Activated naive CD4-positive, alpha-beta T cell treated with anti-CD3 and anti-CD28 coated beads, Interleukin-2, amount 50 U/mL, for 24 hours (primary cell): Measurements from ENCODE around the gene PREPL.
"Not testable (repeated sequence)": the region's sequence is repeated elsewhere in the genome, so short reads cannot be mapped to it uniquely, and the experiment has no call there.

Experiments used
- H3K27ac Mint-ChIP-seq: one replicate; pipeline ENCODE4 v1.8.0; 2021; ENCODE audit warnings: mild to moderate bottlenecking, mixed read lengths
- H3K27me3 Mint-ChIP-seq: one replicate; pipeline ENCODE4 v1.8.0; 2021; ENCODE audit warnings: mixed read lengths
- H3K36me3 Mint-ChIP-seq: one replicate; pipeline ENCODE4 v1.8.0; 2021; ENCODE audit warnings: mixed read lengths
- H3K4me1 Mint-ChIP-seq: one replicate; pipeline ENCODE4 v1.8.0; 2021; ENCODE audit warnings: mixed read lengths
- H3K4me3 Mint-ChIP-seq: one replicate; pipeline ENCODE4 v1.8.0; 2021; ENCODE audit warnings: mild to moderate bottlenecking, mixed read lengths
- H3K9me3 Mint-ChIP-seq: one replicate; pipeline ENCODE4 v1.8.0; 2021; ENCODE audit warnings: mixed read lengths

PREPL gene

DNA sequence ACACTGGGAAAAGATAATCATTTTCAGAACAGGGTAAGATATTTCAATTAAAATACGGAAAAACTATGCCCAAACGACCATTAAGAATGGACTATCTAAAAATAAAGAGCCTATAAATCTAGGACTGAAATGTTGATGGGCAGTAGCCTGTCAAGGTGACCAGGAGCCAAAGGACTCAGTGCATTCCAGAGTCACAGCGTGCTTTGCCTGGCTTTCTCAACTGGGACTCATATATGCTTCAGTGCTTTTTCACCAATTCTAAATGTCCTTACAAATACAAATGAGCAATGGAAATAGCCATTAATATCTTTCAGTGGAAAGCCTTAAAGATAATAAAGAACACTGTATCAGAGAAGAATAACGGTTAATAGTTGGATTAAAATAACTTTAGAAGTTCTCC lies 35.4 kb downstream of the PREPL start:
- no peaks in the 10 kb centered on the region for H3K27me3 Mint-ChIP-seq
- H3K4me3 Mint-ChIP-seq = no peak overlapping the region
- peaks cover 28% of the 10 kb centered on the region for H3K36me3 Mint-ChIP-seq
- no peaks in the 10 kb centered on the region for H3K9me3 Mint-ChIP-seq
- H3K27ac Mint-ChIP-seq = no peak overlapping the region
- H3K4me1 Mint-ChIP-seq = peaks cover 3% of the 10 kb centered on the region

DNA sequence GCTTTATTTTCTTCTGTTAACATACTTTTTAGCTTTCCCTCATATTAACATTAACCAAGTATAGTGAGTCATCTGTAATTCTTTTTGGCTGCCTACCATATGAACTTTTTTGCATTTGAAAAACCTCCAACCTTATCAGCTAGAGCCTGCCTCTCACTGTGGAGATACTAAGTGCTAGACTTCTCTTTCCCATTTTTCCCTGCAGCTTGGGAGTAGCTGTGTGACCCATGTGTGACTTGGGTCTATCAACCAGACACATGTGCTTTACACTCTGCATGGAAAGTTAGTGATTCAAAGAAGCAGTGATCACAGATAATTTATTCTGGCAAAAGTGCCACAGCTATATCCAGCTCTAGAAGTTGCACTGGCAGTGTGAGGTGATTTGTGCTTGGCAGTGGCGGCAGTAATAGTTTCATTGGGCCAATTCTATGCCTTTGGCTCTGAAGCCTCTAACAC lies 36.3 kb downstream of the PREPL start:
- Mint-ChIP-seq H3K36me3 (peaks cover 26% of the 10 kb centered on the region), H3K4me3 (no peak overlapping the region), H3K27ac (no peak overlapping the region), H3K27me3 (no peaks in the 10 kb centered on the region), H3K9me3 (no peaks in the 10 kb centered on the region), H3K4me1 (no peaks in the 10 kb centered on the region)

- Mint-ChIP-seq H3K4me3 (no peak overlapping the region), H3K27me3 (no peaks in the 10 kb centered on the region), H3K27ac (no peak overlapping the region), H3K9me3 (peaks cover 2% of the 10 kb centered on the region), H3K36me3 (peaks cover 25% of the 10 kb centered on the region), H3K4me1 (no peaks in the 10 kb centered on the region)
These were observed 39.9 kb downstream of the PREPL start for GRCh38 chr2:44321360-44321759.

- peaks cover 4% of the 10 kb centered on the region for H3K9me3 Mint-ChIP-seq
- no peak overlapping the region for H3K4me3 Mint-ChIP-seq
- peaks cover 30% of the 10 kb centered on the region for H3K36me3 Mint-ChIP-seq
- no peaks in the 10 kb centered on the region for H3K4me1 Mint-ChIP-seq
- H3K27ac Mint-ChIP-seq = no peak overlapping the region
- no peaks in the 10 kb centered on the region for H3K27me3 Mint-ChIP-seq
These were observed 40.5 kb downstream of the PREPL start for GRCh38 chr2:44320832-44321231.

- peaks cover 17% of the 10 kb centered on the region for H3K9me3 Mint-ChIP-seq
These were observed 45.3 kb downstream of the PREPL start for GRCh38 chr2:44315945-44316344.

GRCh38 chr2:44314362-44314761 lies 46.9 kb downstream of the PREPL start:
- Mint-ChIP-seq H3K9me3 (peaks cover 18% of the 10 kb centered on the region), H3K27ac (no peak overlapping the region), H3K36me3 (peaks cover 54% of the 10 kb centered on the region), H3K4me3 (no peak overlapping the region), H3K4me1 (no peaks in the 10 kb centered on the region), H3K27me3 (no peaks in the 10 kb centered on the region)

More at GRCh38 chr2:44315945-44316344, 45.3 kb downstream of the PREPL start:
- no peaks in the 10 kb centered on the region for H3K27me3 Mint-ChIP-seq
- peaks cover 52% of the 10 kb centered on the region for H3K36me3 Mint-ChIP-seq
- no peaks in the 10 kb centered on the region for H3K4me1 Mint-ChIP-seq
- no peak overlapping the region for H3K27ac Mint-ChIP-seq
- H3K4me3 Mint-ChIP-seq = no peak overlapping the region

DNA sequence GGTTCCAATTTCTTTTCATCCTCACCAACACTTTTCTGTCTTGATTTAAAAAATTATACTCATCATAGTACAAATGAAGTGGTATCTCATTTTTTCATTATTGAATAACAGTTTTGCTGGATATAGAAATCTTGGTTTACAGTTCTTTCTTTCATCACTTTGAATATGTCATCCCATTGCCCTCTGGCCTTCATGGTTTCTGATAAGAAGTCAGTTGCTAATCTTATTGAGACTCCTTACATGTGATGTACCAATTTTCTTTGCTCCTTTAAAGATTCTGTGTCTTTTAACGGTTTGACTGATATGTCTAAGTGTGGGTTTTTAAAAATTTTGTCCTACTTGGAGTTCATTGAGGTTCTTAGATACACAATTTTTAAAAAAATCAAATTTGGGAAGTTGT lies 51.0 kb downstream of the PREPL start:
- H3K36me3 Mint-ChIP-seq = peaks cover 36% of the 10 kb centered on the region
- peaks cover 18% of the 10 kb centered on the region for H3K9me3 Mint-ChIP-seq
- H3K27me3 Mint-ChIP-seq = no peaks in the 10 kb centered on the region
- H3K4me3 Mint-ChIP-seq = no peak overlapping the region
- no peaks in the 10 kb centered on the region for H3K4me1 Mint-ChIP-seq
- no peak overlapping the region for H3K27ac Mint-ChIP-seq

DNA sequence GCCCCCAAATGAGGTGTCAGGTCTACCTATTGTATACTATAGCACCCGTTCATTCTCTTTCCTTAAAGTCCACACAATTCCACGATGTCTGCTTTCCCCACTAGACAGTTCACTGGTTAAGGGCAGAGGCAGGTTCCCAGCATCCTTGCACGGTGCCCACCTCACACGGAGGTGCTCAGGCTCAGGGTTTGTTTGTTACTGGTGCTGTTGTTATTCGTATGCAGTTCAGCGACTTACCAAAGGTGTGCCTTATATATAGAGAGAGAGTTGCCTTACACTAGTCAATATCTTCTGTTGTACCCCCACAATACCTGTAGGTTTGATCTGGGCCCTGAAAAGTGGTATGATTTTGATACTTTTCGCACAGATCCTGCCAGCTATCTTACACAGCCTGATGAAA lies 55.4 kb downstream of the PREPL start:
- Mint-ChIP-seq H3K9me3 (peaks cover 5% of the 10 kb centered on the region), H3K27me3 (no peaks in the 10 kb centered on the region), H3K36me3 (peaks cover 4% of the 10 kb centered on the region), H3K27ac (no peak overlapping the region), H3K4me3 (no peak overlapping the region), H3K4me1 (no peaks in the 10 kb centered on the region)

DNA sequence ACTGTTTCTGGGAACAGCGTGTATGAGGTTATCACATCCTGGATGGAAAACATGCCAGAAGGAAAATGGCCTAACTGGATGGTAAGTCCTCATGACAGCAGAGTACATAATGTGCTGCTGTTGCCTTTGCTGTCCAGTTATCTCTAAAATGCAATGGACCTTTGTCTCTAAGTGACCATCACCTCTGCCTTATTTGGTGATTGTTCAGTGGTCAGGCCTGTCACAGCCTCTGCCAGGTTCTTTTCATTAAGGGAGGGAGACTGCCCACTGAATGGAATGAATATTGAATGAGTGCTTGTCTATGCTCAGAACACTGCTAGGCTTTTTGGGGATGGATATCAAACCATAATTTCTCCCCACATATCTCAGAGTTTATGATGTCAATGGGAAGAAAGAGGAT lies 57.0 kb downstream of the PREPL start:
- H3K36me3 Mint-ChIP-seq = peaks cover 4% of the 10 kb centered on the region
- peaks cover 3% of the 10 kb centered on the region for H3K9me3 Mint-ChIP-seq
- H3K4me3 Mint-ChIP-seq = no peak overlapping the region
- H3K27ac Mint-ChIP-seq = no peak overlapping the region
- no peaks in the 10 kb centered on the region for H3K4me1 Mint-ChIP-seq
- H3K27me3 Mint-ChIP-seq = peaks cover 1% of the 10 kb centered on the region

DNA sequence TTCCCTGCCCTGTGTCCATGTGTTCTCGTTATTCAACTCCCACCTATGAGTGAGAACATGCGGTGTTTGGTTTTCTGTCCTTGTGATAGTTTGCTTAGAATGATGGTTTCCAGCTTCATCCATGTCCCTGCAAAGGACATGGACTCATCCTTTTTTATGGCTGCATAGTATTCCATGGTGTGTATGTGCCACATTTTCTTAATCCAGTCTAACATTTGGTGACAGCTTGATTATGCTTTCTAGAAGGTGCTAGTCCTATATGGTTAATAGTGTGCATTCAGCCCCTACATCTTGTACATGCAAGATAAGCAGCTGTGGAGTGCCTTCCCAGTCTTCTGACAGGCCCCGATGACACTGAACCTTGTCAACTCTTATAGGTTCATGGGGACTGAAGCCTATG lies 57.5 kb downstream of the PREPL start:
- not testable (repeated sequence) for H3K27ac Mint-ChIP-seq, H3K4me3 Mint-ChIP-seq, H3K4me1 Mint-ChIP-seq, H3K27me3 Mint-ChIP-seq, H3K36me3 Mint-ChIP-seq, H3K9me3 Mint-ChIP-seq

- Mint-ChIP-seq H3K4me1 (peaks cover 12% of the 10 kb centered on the region), H3K36me3 (peaks cover 4% of the 10 kb centered on the region), H3K27me3 (peaks cover 2% of the 10 kb centered on the region), H3K9me3 (no peaks in the 10 kb centered on the region), H3K4me3 (no peak overlapping the region), H3K27ac (no peak overlapping the region)
These were observed 60.2 kb downstream of the PREPL start for GRCh38 chr2:44301111-44301510.

DNA sequence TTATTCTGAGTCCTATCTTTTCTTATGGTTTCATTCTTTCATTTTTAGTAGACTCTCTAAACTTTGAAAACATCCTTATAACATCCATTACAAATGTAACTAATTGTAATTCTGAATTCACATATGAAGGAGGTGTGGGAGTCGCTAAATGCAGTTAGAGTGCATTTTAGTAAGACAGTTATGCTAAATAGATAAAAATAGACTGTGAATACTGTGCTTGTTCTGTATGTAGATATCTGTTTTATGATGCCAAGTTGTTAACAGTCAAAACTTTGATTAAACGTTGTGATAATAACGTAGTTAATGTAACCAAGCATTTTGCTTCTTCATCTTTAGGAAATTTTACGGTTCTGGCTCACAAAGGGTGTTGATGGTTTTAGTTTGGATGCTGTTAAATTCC lies 61.7 kb downstream of the PREPL start:
- H3K36me3 Mint-ChIP-seq = peaks cover 4% of the 10 kb centered on the region
- H3K9me3 Mint-ChIP-seq = no peaks in the 10 kb centered on the region
- H3K4me3 Mint-ChIP-seq = no peak overlapping the region
- H3K27ac Mint-ChIP-seq = no peak overlapping the region
- H3K4me1 Mint-ChIP-seq = peaks cover 21% of the 10 kb centered on the region
- peaks cover 2% of the 10 kb centered on the region for H3K27me3 Mint-ChIP-seq

DNA sequence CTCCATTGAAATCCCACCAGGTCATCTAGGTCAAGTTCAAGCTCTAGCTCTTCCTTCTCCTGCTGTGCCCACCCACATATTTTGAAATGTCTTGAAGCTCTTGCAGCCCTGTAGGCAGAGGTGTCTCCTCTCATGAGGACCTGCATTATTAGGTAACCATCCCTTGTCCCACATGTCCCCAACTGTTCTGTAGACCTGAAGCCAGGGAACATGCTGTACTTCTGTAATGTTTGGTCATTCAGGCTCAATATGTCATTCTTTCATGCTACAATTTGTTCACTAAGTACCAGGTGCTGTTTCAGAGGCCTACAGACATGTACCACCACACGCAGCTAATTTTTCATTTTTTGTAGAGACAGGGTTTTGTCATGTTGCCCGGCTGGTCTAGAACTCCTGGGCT lies 63.9 kb downstream of the PREPL start:
- no peak overlapping the region for H3K27ac Mint-ChIP-seq
- peaks cover 2% of the 10 kb centered on the region for H3K36me3 Mint-ChIP-seq
- H3K27me3 Mint-ChIP-seq = peaks cover 2% of the 10 kb centered on the region
- H3K4me3 Mint-ChIP-seq = no peak overlapping the region
- no peaks in the 10 kb centered on the region for H3K9me3 Mint-ChIP-seq
- H3K4me1 Mint-ChIP-seq = peaks cover 21% of the 10 kb centered on the region

DNA sequence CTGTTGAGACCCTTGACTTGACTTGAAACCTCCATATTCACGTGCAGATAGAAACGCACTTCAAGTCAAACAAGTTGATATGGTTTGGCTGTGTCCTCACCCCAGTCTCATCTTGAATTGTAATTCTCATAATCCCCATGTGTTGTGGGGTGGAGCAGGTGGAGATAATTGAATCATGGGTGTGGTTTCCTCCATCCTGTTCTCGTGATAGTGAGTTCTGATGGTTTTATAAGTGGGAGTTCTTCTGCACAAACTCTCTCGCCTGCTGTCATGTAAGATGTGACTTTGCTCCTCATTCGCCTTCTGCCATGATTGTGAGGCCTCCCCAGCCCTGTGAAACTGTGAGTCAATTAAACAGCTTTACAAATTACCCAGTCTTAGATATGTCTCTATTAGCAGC lies 64.6 kb downstream of the PREPL start:
- no peak overlapping the region for H3K27ac Mint-ChIP-seq
- peaks cover 4% of the 10 kb centered on the region for H3K27me3 Mint-ChIP-seq
- H3K36me3 Mint-ChIP-seq = peaks cover 2% of the 10 kb centered on the region
- no peaks in the 10 kb centered on the region for H3K9me3 Mint-ChIP-seq
- H3K4me3 Mint-ChIP-seq = no peak overlapping the region
- H3K4me1 Mint-ChIP-seq = peaks cover 21% of the 10 kb centered on the region

DNA sequence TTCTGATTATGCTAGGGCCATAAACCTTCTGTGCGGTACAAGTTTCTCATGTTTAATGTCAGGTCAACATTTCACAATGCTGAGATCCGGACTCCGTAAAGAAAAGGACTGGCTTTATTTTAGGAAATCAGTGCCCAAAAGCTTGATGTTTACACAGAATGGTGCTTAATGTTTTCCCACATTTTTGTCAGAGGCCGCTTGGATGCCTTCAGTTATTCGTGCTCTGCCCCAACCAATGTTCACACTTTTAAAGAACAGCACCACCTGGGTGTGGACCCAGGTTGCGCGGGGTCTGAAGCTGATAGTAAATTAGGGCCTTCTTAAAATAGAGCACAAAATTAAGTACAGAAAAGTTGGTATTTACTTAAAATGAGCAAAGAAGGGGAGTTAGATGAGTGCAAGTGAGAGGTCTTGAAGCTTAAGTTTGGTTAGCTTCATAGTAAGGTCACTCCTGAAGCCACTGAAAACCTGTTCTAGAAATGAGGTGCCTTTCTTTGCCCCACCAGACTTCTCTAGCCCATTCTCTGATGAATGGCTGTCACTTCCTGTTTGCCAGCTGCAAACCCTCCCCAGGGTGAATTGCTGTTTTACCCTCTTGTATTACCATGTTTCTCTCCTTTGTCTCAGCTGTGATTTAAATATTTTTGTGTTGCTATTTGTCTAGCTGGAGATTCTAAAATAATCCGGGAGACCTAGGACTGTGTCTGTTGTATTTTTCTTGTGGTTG lies 65.5 kb downstream of the PREPL start:
- no peak overlapping the region for H3K27ac Mint-ChIP-seq
- H3K36me3 Mint-ChIP-seq = peaks cover 2% of the 10 kb centered on the region
- H3K4me1 Mint-ChIP-seq = peaks cover 21% of the 10 kb centered on the region
- H3K4me3 Mint-ChIP-seq = no peak overlapping the region
- no peaks in the 10 kb centered on the region for H3K9me3 Mint-ChIP-seq
- H3K27me3 Mint-ChIP-seq = peaks cover 4% of the 10 kb centered on the region

- Mint-ChIP-seq H3K4me3 (no peak overlapping the region), H3K9me3 (no peaks in the 10 kb centered on the region), H3K4me1 (peaks cover 21% of the 10 kb centered on the region), H3K27ac (no peak overlapping the region), H3K27me3 (peaks cover 4% of the 10 kb centered on the region), H3K36me3 (no peaks in the 10 kb centered on the region)
These were observed 66.2 kb downstream of the PREPL start for GRCh38 chr2:44295113-44295512.
